Measurements from ENCODE around the gene RBSN. TPM values are rescaled to one million over a fixed set of nuclear protein-coding genes. Genes with fewer than 3 reads are reported as not detected.

RBSN gene
- total and polyA plus RNA-seq, 2 donors (not counting 1 experiment from before 2014, with no cell fraction given), result 7.1 to 32.6 TPM

DNA sequence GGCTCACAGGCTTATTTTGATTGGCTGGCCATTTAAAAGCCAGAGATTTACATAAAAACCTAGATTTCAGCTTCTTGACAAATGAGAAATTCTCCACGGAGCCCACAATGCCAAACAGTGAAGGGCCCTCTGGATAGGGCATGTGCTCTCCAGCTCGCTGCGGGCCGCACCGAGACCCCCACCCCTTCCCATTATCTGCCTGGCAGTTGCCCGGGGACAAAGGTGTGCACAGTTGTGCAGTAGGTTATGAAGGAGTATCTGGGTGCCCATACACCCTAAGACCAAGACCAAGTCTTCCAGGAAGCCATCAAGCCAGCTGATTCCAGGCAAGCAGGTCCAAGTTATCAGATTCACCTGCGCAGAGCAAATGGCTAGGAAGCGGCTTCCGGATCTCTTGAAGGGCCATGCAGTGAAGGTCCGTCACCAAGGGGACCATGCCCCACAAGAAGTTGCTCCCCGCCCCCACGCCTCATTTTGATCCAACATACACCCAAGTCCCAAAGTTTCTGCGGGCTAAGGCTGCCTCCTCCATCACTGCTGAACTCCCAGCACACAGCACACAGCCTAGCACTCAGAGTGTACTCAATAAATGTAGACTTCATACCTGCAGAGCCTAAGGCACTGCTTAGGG is 35.2 kb downstream of the RBSN start:
- peak overlapping the region; percentile 63 for H3K27ac Mint-ChIP-seq
- Histone ChIP-seq H3K4me3 (ENCODE audit: control extremely low read depth in 1 of 5, extremely low read depth in 1 of 5, insufficient read depth in 1 of 5, low read depth in 2 of 5, low read length in 4 of 5) (peak overlapping the region; percentile 36 to 93 (median 79)), H3K27ac (ENCODE audit: low read length in 2 of 2) (peak overlapping the region in 1 of 2 donors; percentile 89), H2AFZ (ENCODE audit: insufficient read depth, low read depth, low read length, poor library complexity, severe bottlenecking) (peak overlapping the region; percentile 89), H3K4me1 (ENCODE audit: control insufficient read depth in 2 of 2, insufficient read depth in 2 of 2, low read length in 2 of 2) (peaks cover 18 to 23% of the 10 kb centered on the region in 2 donors), H4K20me1 (ENCODE audit: control insufficient read depth, insufficient read depth, low read length, poor library complexity, severe bottlenecking) (peaks cover 26% of the 10 kb centered on the region), H3K9ac (ENCODE audit: low read length) (peak overlapping the region; percentile 94), H3K36me3 (replicated peaks in 1 of 2; ENCODE audit: control extremely low read depth in 1 of 2, control insufficient read depth in 1 of 2, extremely low read depth in 1 of 2, insufficient read depth in 2 of 2, low read length in 1 of 2) (peaks cover 0 to 4% of the 10 kb centered on the region in 2 experiments), H3K79me2 (ENCODE audit: control insufficient read depth, insufficient read depth, low read length) (peaks cover 50% of the 10 kb centered on the region), H3K9me3 (ENCODE audit: control extremely low read depth in 1 of 3, control insufficient read depth in 2 of 3, insufficient read depth in 1 of 3, low read length in 2 of 3) (no peaks in the 10 kb centered on the region), H3K27me3 (replicated peaks in 1 of 4; ENCODE audit: control extremely low read depth in 1 of 4, control insufficient read depth in 3 of 4, insufficient read depth in 4 of 4, low read length in 3 of 4) (no peaks in the 10 kb centered on the region), H3K4me2 (replicated peaks; ENCODE audit: low read depth, low read length, poor library complexity, severe bottlenecking) (peak overlapping the region; percentile 92)
- ATAC-seq (ENCODE audit: low read depth) (no peak), DNase-seq (no peak)
- POLR2A ChIA-PET, result interaction anchor here (1.8 kb wide), 1 partner anchor 117 kb away, joined by 4 read pairs; the partner anchor contains the start of gene NR2C2
- intact Hi-C loops (cut with micrococcal nuclease), result loop anchor here (2.0 kb wide), 1 partner anchor 413 kb away; the partner anchor contains the start of gene CCDC174
- WGBS (ENCODE audit: insufficient coverage), result 92% methylated on average over 8 of the region's 13 CpGs
- no peaks in the 10 kb centered on the region for H3K9me3 Mint-ChIP-seq (ENCODE audit: insufficient read depth)
- CTCF ChIA-PET, result interaction anchor here (1.6 to 2.1 kb wide), 5 partner anchors 9 to 75 kb away, joined by 3 to 5 read pairs (median 4); no protein-coding TSS in a partner anchor
- peak overlapping the region; percentile 100 for H3K4me3 Mint-ChIP-seq
- H3K4me1 Mint-ChIP-seq, result peaks cover 23% of the 10 kb centered on the region
- no peaks in the 10 kb centered on the region for H3K27me3 Mint-ChIP-seq
- TF ChIP-seq, protein P1, sequence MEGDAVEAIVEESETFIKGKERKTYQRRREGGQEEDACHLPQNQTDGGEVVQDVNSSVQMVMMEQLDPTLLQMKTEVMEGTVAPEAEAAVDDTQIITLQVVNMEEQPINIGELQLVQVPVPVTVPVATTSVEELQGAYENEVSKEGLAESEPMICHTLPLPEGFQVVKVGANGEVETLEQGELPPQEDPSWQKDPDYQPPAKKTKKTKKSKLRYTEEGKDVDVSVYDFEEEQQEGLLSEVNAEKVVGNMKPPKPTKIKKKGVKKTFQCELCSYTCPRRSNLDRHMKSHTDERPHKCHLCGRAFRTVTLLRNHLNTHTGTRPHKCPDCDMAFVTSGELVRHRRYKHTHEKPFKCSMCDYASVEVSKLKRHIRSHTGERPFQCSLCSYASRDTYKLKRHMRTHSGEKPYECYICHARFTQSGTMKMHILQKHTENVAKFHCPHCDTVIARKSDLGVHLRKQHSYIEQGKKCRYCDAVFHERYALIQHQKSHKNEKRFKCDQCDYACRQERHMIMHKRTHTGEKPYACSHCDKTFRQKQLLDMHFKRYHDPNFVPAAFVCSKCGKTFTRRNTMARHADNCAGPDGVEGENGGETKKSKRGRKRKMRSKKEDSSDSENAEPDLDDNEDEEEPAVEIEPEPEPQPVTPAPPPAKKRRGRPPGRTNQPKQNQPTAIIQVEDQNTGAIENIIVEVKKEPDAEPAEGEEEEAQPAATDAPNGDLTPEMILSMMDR (IDR thresholded peaks at IDR 0.05), result no peak
- TF ChIP-seq EZH2 (IDR thresholded peaks at IDR 0.05; ENCODE audit: borderline replicate concordance, insufficient read depth, low read depth, low read length, poor library complexity, severe bottlenecking), result no peak

DNA sequence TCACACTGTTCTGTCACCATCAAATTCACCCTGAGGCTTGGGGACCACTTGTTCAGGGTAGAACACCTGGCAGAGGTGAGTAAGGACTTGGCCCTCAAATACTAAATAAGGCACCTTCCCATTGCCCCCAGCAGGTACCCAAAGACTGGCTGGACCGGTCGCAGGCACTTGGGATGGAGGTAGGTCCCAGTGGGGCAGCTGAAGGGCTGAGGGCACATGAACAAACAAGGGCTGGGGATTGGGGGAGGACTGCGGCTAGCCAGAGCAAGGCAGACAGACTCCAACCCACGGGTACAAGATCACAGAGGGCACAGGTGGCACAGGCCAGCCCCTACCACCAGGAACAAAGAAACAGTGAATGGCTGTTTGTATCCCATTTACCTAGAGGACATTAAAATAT is 35.7 kb downstream of the RBSN start:
- Histone ChIP-seq H3K9me3 (ENCODE audit: control extremely low read depth in 1 of 3, control insufficient read depth in 2 of 3, insufficient read depth in 1 of 3, low read length in 2 of 3) (no peaks in the 10 kb centered on the region), H3K4me1 (ENCODE audit: control insufficient read depth in 2 of 2, insufficient read depth in 2 of 2, low read length in 2 of 2) (peaks cover 18 to 23% of the 10 kb centered on the region in 2 donors), H3K4me3 (ENCODE audit: control extremely low read depth in 1 of 5, extremely low read depth in 1 of 5, insufficient read depth in 1 of 5, low read depth in 2 of 5, low read length in 4 of 5) (no peak overlapping the region), H3K36me3 (replicated peaks in 1 of 2; ENCODE audit: control extremely low read depth in 1 of 2, control insufficient read depth in 1 of 2, extremely low read depth in 1 of 2, insufficient read depth in 2 of 2, low read length in 1 of 2) (peaks cover 0 to 9% of the 10 kb centered on the region in 2 experiments), H3K79me2 (ENCODE audit: control insufficient read depth, insufficient read depth, low read length) (peaks cover 55% of the 10 kb centered on the region), H2AFZ (ENCODE audit: insufficient read depth, low read depth, low read length, poor library complexity, severe bottlenecking) (no peak overlapping the region), H3K9ac (ENCODE audit: low read length) (no peak overlapping the region), H3K4me2 (replicated peaks; ENCODE audit: low read depth, low read length, poor library complexity, severe bottlenecking) (peak overlapping the region; percentile 92), H4K20me1 (ENCODE audit: control insufficient read depth, insufficient read depth, low read length, poor library complexity, severe bottlenecking) (peaks cover 31% of the 10 kb centered on the region), H3K27ac (ENCODE audit: low read length in 2 of 2) (peak overlapping the region in 1 of 2 donors; percentile 16), H3K27me3 (replicated peaks in 1 of 4; ENCODE audit: control extremely low read depth in 1 of 4, control insufficient read depth in 3 of 4, insufficient read depth in 4 of 4, low read length in 3 of 4) (no peaks in the 10 kb centered on the region)
- TF ChIP-seq, protein P1 (IDR thresholded peaks at IDR 0.05), result no peak
- no peak for TF ChIP-seq EZH2 (IDR thresholded peaks at IDR 0.05; ENCODE audit: borderline replicate concordance, insufficient read depth, low read depth, low read length, poor library complexity, severe bottlenecking)
- Mint-ChIP-seq H3K4me1 (peaks cover 23% of the 10 kb centered on the region), H3K27ac (peak overlapping the region; percentile 46), H3K9me3 (ENCODE audit: insufficient read depth) (no peaks in the 10 kb centered on the region), H3K27me3 (no peaks in the 10 kb centered on the region), H3K4me3 (peak overlapping the region; percentile 65)
- CTCF ChIA-PET, result interaction anchor here (1.8 kb wide), 1 partner anchor 8 kb away, joined by 4 read pairs; no protein-coding TSS in a partner anchor
- 96% methylated on average over 4 of the region's 4 CpGs for WGBS (ENCODE audit: insufficient coverage)
- no peak for ATAC-seq (ENCODE audit: low read depth)
- no peak for DNase-seq
- POLR2A ChIA-PET, result no interaction called here
- intact Hi-C loops (cut with micrococcal nuclease), result no loop called here

Measured in B cell (primary cell).